IPS DF 6.9 (cell line): ENCODE data around the gene S1PR4.
A peak's percentile ranks its signal among the peaks of the same experiment; 100 is the strongest.
"Not testable (repeated sequence)": the region's sequence is repeated elsewhere in the genome, so short reads cannot be mapped to it uniquely, and the experiment has no call there.

ENCODE experiments used
- DNase-seq: peaks from one replicate; pipeline ENCODE4 v3.0.0-alpha.2; 2013; ENCODE audit warnings: low read depth, low spot score
- H3K27ac ChIP-seq: one replicate; pipeline ENCODE4 v1.5.1; 2013; ENCODE audit warnings: low read length, control low read depth
- H3K27me3 ChIP-seq: 2 replicates; pipeline ENCODE4 v1.6.1; 2013; ENCODE audit warnings: mild to moderate bottlenecking, low read length; ENCODE audit not compliant: control insufficient read depth, insufficient read depth
- H3K36me3 ChIP-seq: 2 replicates; pipeline ENCODE4 v1.6.1; 2013; ENCODE audit warnings: low read length; ENCODE audit not compliant: control insufficient read depth, insufficient read depth
- H3K4me1 ChIP-seq: 2 replicates; pipeline ENCODE4 v1.6.1; 2013; ENCODE audit warnings: low read length; ENCODE audit not compliant: control insufficient read depth, insufficient read depth
- H3K4me3 ChIP-seq: 2 replicates; pipeline ENCODE4 v1.5.1; 2013; ENCODE audit warnings: mild to moderate bottlenecking, low read length
- H3K9me3 ChIP-seq: 2 replicates; pipeline ENCODE4 v1.6.1; 2013; ENCODE audit warnings: low read length, inconsistent platforms; ENCODE audit not compliant: control insufficient read depth, insufficient read depth
- WGBS: extraction: QIAGEN DNeasy Blood & Tissue Kit; methylation state at CpG from one replicate; pipeline ENCODE4 v1.1.7; 2013; ENCODE audit warnings: mixed read lengths, missing lambda C conversion rate; ENCODE audit not compliant: insufficient read length, insufficient coverage; 5-methylcytosine and 5-hydroxymethylcytosine counted together

Gene S1PR4

DNA sequence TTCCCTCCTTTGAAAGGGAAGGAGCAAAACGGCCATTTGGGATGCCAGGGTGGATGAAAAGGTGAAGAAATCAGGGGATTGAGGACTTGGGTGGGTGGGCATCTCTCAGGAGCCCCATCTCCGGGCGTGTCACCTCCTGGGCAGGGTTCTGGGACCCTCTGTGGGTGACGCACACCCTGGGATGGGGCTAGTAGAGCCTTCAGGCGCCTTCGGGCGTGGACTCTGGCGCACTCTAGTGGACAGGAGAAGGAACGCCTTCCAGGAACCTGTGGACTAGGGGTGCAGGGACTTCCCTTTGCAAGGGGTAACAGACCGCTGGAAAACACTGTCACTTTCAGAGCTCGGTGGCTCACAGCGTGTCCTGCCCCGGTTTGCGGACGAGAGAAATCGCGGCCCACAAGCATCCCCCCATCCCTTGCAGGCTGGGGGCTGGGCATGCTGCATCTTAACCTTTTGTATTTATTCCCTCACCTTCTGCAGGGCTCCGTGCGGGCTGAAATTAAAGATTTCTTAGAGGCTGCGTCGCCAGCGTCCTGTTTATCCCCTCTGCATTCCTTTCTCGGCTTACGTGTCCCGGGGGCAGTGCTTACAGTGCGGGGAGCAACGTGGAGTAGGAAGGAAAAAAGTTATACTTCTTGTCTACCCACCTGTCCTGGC, 15.2 kb upstream of the S1PR4 start:
- Histone ChIP-seq H3K27me3 (no peaks in the 10 kb centered on the region), H3K4me3 (peak overlapping the region; percentile 9; the same call in 1 of the 2 replicates), H3K4me1 (no peaks in the 10 kb centered on the region; the same call in 1 of the 2 replicates), H3K27ac (no peak overlapping the region), H3K9me3 (no peaks in the 10 kb centered on the region), H3K36me3 (no peaks in the 10 kb centered on the region)
- no CpG with 5 or more reads among the region's 27 CpGs for WGBS
- peak; percentile 82 for DNase-seq

DNA sequence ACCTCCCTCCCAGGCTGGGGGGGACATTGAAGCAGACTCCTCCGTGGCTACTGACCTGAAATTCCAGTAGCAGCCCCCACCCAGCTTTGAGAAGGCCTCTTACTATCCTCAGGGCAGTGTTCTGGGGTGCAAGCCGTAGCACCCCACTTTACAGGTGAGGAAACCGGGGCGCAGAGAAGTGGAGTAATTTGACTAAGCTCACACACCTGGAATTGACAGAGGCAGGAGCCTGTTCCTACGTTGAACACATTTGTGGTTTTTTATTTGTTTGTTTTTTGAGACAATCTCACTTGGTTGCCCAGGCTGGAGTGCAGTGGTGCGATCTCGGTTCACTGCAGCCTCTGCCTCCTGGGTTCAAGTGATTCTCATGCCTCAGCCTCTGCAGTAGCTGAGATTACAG, 14.6 kb upstream of the S1PR4 start:
- H3K9me3 ChIP-seq = no peaks in the 10 kb centered on the region
- H3K27ac ChIP-seq = no peak overlapping the region
- WGBS = no CpG with 5 or more reads among the region's 7 CpGs
- no peak for DNase-seq
- no peaks in the 10 kb centered on the region for H3K27me3 ChIP-seq
- no peaks in the 10 kb centered on the region; the same call in 1 of the 2 replicates for H3K4me1 ChIP-seq
- no peaks in the 10 kb centered on the region for H3K36me3 ChIP-seq
- H3K4me3 ChIP-seq = no peak overlapping the region

DNA sequence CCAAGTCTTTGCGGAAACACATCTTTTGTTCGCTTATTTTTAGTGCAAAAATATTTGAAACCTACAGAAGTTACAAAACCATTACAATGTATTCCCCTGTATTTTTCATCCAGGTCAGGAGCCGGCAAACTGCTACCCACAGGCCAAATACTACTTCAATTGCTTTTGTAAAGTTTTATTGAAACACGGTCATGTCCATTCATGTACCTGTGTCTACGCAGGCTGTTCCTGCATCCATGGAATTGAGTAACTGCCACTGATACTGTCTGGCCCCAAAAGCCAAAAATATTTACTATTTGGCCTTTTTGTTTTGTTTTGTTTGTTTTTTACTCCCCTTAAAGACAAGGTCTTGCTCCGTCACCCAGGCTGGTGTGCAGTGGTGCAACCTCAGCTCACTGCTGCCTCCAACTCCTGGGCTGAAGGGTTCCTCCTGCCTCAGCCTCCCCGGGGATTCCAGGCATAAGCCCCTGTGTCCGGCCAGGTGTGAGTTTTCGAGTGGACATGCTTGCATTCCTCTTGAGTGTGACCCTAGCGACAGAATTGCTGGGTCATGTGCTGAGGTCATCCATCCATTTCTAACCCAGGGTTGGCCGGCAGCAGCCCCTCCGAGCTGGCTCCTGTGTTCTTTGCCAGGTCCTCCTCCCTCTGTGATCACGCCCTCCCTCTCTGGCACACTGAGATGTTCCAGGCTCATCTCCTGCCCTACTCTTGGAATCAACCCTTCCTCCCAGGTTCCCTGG, 10.9 kb upstream of the S1PR4 start:
- H3K36me3 ChIP-seq = no peaks in the 10 kb centered on the region
- no CpG with 5 or more reads among the region's 13 CpGs for WGBS
- no peak for DNase-seq
- no peak overlapping the region for H3K4me3 ChIP-seq
- H3K9me3 ChIP-seq = no peaks in the 10 kb centered on the region
- H3K27ac ChIP-seq = no peak overlapping the region
- H3K27me3 ChIP-seq = no peaks in the 10 kb centered on the region
- H3K4me1 ChIP-seq = no peaks in the 10 kb centered on the region; the same call in 1 of the 2 replicates

DNA sequence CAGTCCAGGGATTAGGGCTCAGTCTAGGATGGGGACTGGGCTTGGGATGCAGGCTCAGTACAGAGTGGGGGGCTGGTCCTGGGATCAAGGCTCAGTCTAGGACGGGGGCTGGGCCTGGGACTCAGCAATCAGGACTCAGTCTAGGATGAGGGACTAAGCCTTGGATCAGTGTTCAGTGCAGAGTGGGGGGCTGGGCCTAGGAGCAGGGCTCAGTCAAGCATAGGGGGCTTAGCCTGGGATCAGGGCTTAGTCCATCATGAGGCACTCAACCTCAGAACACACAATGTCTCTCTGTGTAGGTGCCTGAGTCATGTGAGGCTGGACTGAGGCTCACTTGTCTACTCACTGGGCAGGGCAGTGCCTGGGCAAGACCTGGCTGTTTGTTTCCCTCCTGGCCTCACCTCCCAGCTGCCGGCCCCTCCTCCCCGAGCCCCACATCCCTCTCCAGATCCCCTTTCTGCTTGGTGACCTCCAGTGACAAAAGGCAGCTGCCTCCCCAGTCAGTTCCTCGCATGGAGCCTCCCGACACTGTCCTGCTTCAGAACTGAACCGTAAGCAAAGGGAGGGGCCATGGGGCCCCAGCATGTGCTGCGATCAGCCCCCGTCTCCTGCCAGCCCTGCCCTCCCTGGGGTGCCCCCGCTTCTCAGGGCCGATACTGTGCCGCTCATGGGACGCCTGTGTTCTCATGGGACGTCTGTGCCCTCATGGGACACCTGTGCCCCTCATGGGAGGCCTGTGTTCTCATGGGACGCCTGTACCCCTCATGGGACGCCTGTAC, 6.5 kb upstream of the S1PR4 start:
- Histone ChIP-seq H3K4me3 (no peak overlapping the region), H3K9me3 (no peaks in the 10 kb centered on the region), H3K27me3 (no peaks in the 10 kb centered on the region), H3K36me3 (no peaks in the 10 kb centered on the region), H3K4me1 (no peaks in the 10 kb centered on the region; the same call in 1 of the 2 replicates), H3K27ac (no peak overlapping the region)
- no peak for DNase-seq
- WGBS = no CpG with 5 or more reads among the region's 15 CpGs

DNA sequence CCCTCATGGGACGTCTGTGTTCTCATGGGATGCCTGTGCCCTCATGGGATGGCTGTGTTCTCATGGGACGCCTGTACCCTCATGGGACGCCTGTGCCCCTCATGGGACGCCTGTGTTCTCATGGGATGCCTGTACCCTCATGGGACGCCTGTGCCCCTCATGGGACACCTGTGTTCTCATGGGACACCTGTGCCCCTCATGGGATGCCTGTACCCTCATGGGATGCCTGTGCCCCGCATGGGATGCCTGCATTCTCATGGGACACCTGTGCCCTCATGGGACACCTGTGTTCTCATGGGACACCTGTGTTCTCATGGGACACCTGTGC, 5.9 kb upstream of the S1PR4 start:
- H3K27ac ChIP-seq, H3K27me3 ChIP-seq, H3K36me3 ChIP-seq, H3K4me3 ChIP-seq, DNase-seq, H3K4me1 ChIP-seq, H3K9me3 ChIP-seq: not testable (repeated sequence)
- WGBS = no CpG with 5 or more reads among the region's 6 CpGs

DNA sequence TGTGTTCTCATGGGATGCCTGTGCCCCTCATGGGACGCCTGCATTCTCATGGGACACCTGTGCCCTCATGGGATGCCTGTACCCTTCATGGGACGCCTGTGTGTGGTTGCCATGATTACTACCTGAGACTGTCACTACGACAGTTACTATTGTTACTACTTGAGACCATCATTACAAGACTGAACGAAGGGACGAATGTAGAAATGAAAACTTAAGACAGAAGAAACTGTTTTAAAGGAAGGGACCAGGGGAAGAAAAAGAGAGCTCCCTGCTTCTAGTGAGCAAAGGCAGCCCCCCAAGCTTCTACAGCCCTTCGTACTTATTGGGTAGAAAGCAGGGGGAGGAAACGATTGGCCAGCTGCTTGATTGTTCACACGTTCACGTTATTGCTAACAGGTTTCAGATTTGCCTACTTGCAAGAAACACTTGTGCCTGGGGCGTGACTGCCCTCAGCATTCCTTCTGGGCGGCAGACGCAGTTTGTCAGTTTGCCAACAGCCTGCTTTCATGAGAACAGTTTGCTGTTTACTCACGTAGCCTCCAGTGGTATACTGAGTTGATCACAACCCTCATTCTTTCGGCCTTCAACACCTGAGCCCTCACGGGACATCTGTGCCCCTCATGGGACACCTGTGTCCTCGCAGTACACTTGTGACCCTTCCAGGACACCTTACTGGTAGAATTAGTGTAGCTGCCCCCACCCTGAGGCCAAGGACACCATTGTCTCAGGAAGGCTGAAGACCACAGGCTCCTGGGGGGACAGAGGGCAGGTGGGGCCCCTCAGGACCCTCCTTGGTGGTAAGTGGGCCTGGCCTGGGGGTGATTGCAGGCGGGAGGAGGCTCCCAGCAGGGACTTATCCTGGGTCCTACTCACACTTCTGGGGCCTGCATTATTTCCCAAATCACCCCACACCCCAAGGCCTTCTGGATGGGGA, 2.5 kb upstream of the S1PR4 start:
- Histone ChIP-seq H3K4me1 (0 out of 2 replicates have a peak, but pooled peaks cover 2% of the 10 kb centered on the region), H3K36me3 (no peaks in the 10 kb centered on the region; the same call in 1 of the 2 replicates), H3K4me3 (no peak overlapping the region), H3K27me3 (no peaks in the 10 kb centered on the region), H3K27ac (no peak overlapping the region), H3K9me3 (no peaks in the 10 kb centered on the region)
- DNase-seq = no peak
- WGBS = no CpG with 5 or more reads among the region's 17 CpGs

DNA sequence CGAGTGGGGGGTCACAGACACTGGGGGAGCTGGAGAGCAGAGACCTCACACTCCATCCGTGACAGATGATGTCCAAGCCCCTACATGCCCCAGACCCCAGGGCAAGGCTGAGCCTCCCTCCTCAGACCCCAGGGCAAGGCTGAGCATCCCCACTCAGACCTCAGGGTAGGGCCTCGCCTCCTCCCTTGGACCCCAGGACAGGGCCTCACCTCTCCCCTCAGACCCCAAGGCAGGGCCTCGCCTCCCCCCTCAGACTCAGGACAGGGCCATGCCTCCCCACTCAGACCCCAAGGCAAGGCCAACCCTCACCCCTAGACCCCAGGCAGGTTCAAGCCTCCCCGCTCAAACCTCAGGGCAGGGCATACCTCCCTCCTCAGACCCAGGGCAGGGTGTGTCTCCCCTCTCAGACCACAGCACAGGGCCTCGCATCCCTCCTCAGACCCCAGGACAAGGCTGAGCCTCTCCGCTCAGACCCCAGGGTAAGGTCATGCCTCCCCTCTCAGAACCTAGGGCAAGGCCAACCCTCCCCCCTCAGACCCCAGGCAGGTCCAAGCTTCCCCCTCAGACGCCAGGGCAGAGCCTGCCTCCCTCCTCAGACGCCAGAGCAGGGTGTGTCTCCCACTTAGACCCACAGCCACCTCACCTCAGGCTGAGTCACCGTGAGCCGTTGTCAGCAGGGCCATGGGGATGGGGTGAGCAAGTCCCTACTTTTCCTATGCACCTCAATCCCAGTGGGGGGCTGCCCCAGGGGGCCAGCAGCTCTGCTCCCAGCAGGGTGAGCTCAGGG, 1.7 kb upstream of the S1PR4 start:
- H3K27ac ChIP-seq = no peak overlapping the region
- H3K27me3 ChIP-seq = no peaks in the 10 kb centered on the region
- DNase-seq = no peak
- no peaks in the 10 kb centered on the region; the same call in 1 of the 2 replicates for H3K36me3 ChIP-seq
- no CpG with 5 or more reads among the region's 11 CpGs for WGBS
- H3K4me1 ChIP-seq = 0 out of 2 replicates have a peak, but pooled peaks cover 2% of the 10 kb centered on the region
- no peaks in the 10 kb centered on the region for H3K9me3 ChIP-seq
- no peak overlapping the region for H3K4me3 ChIP-seq

DNA sequence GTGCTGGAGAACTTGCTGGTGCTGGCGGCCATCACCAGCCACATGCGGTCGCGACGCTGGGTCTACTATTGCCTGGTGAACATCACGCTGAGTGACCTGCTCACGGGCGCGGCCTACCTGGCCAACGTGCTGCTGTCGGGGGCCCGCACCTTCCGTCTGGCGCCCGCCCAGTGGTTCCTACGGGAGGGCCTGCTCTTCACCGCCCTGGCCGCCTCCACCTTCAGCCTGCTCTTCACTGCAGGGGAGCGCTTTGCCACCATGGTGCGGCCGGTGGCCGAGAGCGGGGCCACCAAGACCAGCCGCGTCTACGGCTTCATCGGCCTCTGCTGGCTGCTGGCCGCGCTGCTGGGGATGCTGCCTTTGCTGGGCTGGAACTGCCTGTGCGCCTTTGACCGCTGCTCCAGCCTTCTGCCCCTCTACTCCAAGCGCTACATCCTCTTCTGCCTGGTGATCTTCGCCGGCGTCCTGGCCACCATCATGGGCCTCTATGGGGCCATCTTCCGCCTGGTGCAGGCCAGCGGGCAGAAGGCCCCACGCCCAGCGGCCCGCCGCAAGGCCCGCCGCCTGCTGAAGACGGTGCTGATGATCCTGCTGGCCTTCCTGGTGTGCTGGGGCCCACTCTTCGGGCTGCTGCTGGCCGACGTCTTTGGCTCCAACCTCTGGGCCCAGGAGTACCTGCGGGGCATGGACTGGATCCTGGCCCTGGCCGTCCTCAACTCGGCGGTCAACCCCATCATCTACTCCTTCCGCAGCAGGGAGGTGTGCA, 587 bp downstream of the S1PR4 start:
- no peaks in the 10 kb centered on the region for H3K9me3 ChIP-seq
- 0 out of 2 replicates have a peak, but pooled peaks cover 2% of the 10 kb centered on the region for H3K4me1 ChIP-seq
- no CpG with 5 or more reads among the region's 52 CpGs for WGBS
- no peak for DNase-seq
- H3K4me3 ChIP-seq = no peak overlapping the region
- H3K36me3 ChIP-seq = no peaks in the 10 kb centered on the region; the same call in 1 of the 2 replicates
- H3K27me3 ChIP-seq = no peaks in the 10 kb centered on the region
- no peak overlapping the region for H3K27ac ChIP-seq

DNA sequence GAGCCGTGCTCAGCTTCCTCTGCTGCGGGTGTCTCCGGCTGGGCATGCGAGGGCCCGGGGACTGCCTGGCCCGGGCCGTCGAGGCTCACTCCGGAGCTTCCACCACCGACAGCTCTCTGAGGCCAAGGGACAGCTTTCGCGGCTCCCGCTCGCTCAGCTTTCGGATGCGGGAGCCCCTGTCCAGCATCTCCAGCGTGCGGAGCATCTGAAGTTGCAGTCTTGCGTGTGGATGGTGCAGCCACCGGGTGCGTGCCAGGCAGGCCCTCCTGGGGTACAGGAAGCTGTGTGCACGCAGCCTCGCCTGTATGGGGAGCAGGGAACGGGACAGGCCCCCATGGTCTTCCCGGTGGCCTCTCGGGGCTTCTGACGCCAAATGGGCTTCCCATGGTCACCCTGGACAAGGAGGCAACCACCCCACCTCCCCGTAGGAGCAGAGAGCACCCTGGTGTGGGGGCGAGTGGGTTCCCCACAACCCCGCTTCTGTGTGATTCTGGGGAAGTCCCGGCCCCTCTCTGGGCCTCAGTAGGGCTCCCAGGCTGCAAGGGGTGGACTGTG, 1.2 kb downstream of the S1PR4 start:
- H3K27me3 ChIP-seq = no peaks in the 10 kb centered on the region
- H3K36me3 ChIP-seq = no peaks in the 10 kb centered on the region; the same call in 1 of the 2 replicates
- H3K27ac ChIP-seq = no peak overlapping the region
- WGBS = no CpG with 5 or more reads among the region's 31 CpGs
- no peaks in the 10 kb centered on the region for H3K9me3 ChIP-seq
- no peak overlapping the region for H3K4me3 ChIP-seq
- 0 out of 2 replicates have a peak, but pooled peaks cover 2% of the 10 kb centered on the region for H3K4me1 ChIP-seq
- no peak for DNase-seq
